HEK293 (cell line): ENCODE data around the gene INPP5A.
A peak's percentile ranks its signal among the peaks of the same experiment; 100 is the strongest.

Experiments
- CTCF ChIA-PET: fragments of 350-600 bp; formaldehyde crosslinking; extraction: SDS; loops from one replicate; lab custom pipeline; 2021; ENCODE audit warnings: antibody characterized with exemption; lab: Yijun Ruan, JAX
- POLR2A ChIA-PET: fragments of 300-600 bp; formaldehyde crosslinking; extraction: SDS; loops from one replicate; lab custom pipeline; 2020; ENCODE audit warnings: antibody characterized with exemption, inconsistent platforms; lab: Yijun Ruan, JAX
- H3K27ac ChIP-seq: fragments of 200-500 bp; sonication (Bioruptor generic); 2 replicates; pipeline ENCODE4 v1.5.1; 2014; ENCODE audit warnings: low read depth, low read length, control low read depth, inconsistent platforms; ENCODE audit errors: extremely low read depth
- H3K36me3 ChIP-seq, 2 experiments: fragments of 200-500 bp in 1 of 2; sonication (Bioruptor generic) in 1 of 2; 1 replicate in 1 of 2; 2 replicates in 1 of 2; pipeline ENCODE4 v1.5.1; 2014 to 2017; ENCODE audit warnings: inconsistent platforms in 2 of 2, low read length in 2 of 2; ENCODE audit not compliant: control insufficient read depth in 2 of 2, insufficient read depth in 1 of 2
- H3K4me1 ChIP-seq: fragments of 200-500 bp; sonication (Bioruptor generic); 2 replicates; pipeline ENCODE4 v1.5.1; 2014; ENCODE audit warnings: mild to moderate bottlenecking, low read length, inconsistent platforms; ENCODE audit not compliant: control insufficient read depth, insufficient read depth
- H3K4me3 ChIP-seq: 2 replicates; pipeline ENCODE4 v1.5.1; 2011; ENCODE audit warnings: low read depth, mild to moderate bottlenecking, control low read depth, low read length, moderate library complexity
- H3K9me3 ChIP-seq: fragments of 200-500 bp; sonication (Bioruptor generic); 2 replicates; pipeline ENCODE4 v1.5.1; 2014; ENCODE audit warnings: low read depth, low read length, inconsistent platforms; ENCODE audit not compliant: control insufficient read depth, insufficient read depth
- KLF1 ChIP-seq: fragments of 450-650 bp; formaldehyde crosslinking; IDR thresholded peaks from 2 replicates; pipeline ENCODE4 v1.5.1; 2016; ENCODE audit warnings: missing biosample characterization, missing genetic modification characterization
- PRDM2 ChIP-seq: fragments of 450-650 bp; formaldehyde crosslinking; IDR thresholded peaks from 2 replicates; pipeline ENCODE4 v1.5.1; 2016; ENCODE audit warnings: missing biosample characterization, missing genetic modification characterization, borderline replicate concordance
- PRDM4 ChIP-seq: fragments of 450-650 bp; formaldehyde crosslinking; IDR thresholded peaks from 2 replicates; pipeline ENCODE4 v1.5.1; 2017; ENCODE audit warnings: missing biosample characterization, missing genetic modification characterization
- REPIN1 ChIP-seq: fragments of 450-650 bp; formaldehyde crosslinking; IDR thresholded peaks from 2 replicates; pipeline ENCODE4 v1.5.1; 2017; ENCODE audit warnings: missing biosample characterization, missing genetic modification characterization, low read depth
- SCRT2 ChIP-seq: fragments of 450-650 bp; formaldehyde crosslinking; IDR thresholded peaks from 2 replicates; pipeline ENCODE4 v1.5.1; 2016; ENCODE audit warnings: missing biosample characterization, missing genetic modification characterization
- ZNF10 ChIP-seq: fragments of 450-650 bp; formaldehyde crosslinking; IDR thresholded peaks from 2 replicates; pipeline ENCODE4 v1.5.1; 2017; ENCODE audit warnings: missing biosample characterization, missing genetic modification characterization
- ZNF214 ChIP-seq: fragments of 450-650 bp; formaldehyde crosslinking; IDR thresholded peaks from 2 replicates; pipeline ENCODE4 v1.5.1; 2017; ENCODE audit warnings: missing biosample characterization, mild to moderate bottlenecking, missing genetic modification characterization, borderline replicate concordance
- ZNF239 ChIP-seq: fragments of 450-650 bp; formaldehyde crosslinking; IDR thresholded peaks from 2 replicates; pipeline ENCODE4 v1.5.1; 2016; ENCODE audit warnings: missing biosample characterization, missing genetic modification characterization
- ZNF791 ChIP-seq: fragments of 450-650 bp; formaldehyde crosslinking; IDR thresholded peaks from 2 replicates; pipeline ENCODE4 v1.5.1; 2016; ENCODE audit warnings: missing biosample characterization, missing genetic modification characterization
- TF ChIP-seq, protein P1 (sequence below): fragments of 450-650 bp; formaldehyde crosslinking; IDR thresholded peaks from 2 replicates; pipeline ENCODE4 v1.5.1; 2017; ENCODE audit warnings: missing biosample characterization, mild to moderate bottlenecking, missing genetic modification characterization, moderate library complexity

Gene INPP5A

GRCh38 chr10:132715776-132716680, 178.4 kb downstream of the INPP5A start:
- Histone ChIP-seq H3K27ac (no peak overlapping the region), H3K4me1 (no peaks in the 10 kb centered on the region), H3K4me3 (no peak overlapping the region)
- TF ChIP-seq REPIN1 (tag by site-specific recombination): no peak
- peak; percentile 66 for TF ChIP-seq SCRT2
- no peak for TF ChIP-seq ZNF791 (tag by site-specific recombination)
- TF ChIP-seq, all 188 proteins: peak for 1
- POLR2A ChIA-PET: interaction anchor here (0.9 kb wide), 1 partner anchor 10 kb away, joined by 3 read pairs; no protein-coding TSS in a partner anchor
- CTCF ChIA-PET: no interaction called here
- Histone ChIP-seq H3K9me3 (no peaks in the 10 kb centered on the region), H3K36me3 (peaks cover 0 to 3% of the 10 kb centered on the region in 2 experiments; a peak in 1 of 3 replicates)

DNA sequence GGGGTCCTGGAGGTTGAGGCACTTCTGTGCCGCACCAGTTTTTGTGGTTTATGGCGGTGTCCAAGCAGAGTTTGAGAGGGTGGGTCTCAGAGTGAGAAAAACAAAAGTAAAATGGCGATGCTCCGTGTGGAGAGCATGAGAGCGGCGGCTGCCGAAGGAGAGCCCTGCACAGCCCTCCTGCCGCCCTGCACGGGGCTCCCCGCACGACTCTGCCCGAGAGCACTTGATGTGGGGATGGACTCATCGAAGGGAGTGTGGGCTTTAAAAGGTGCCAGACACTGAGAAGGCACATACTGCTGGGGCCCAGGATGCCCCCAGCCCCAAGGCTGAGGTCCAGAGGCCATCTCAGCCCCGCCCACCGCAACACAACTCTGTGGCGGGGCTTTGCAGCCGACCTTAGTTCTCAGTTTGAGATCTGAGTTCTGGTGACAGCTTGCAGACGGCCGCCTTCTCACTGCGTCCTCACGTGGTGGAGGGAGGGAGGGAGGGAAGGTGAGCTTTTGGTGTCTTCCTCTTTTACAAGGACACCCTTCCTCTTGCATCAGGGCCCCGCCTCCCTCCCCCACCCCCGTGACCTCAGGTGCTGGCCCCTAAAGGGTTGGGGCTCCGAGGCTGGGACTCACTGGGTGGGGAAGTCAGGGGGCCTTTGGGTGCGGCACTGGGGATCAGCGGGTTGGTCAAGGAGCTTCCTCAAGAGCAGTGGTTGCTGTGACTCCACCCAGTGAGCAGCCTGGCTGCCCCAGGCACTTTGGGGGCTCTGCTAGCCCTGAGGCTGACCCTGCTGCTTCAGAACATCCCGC, 179.3 kb downstream of the INPP5A start:
- Histone ChIP-seq H3K4me1 (no peaks in the 10 kb centered on the region), H3K27ac (no peak overlapping the region), H3K4me3 (no peak overlapping the region), H3K9me3 (no peaks in the 10 kb centered on the region), H3K36me3 (peaks cover 0 to 3% of the 10 kb centered on the region in 2 experiments; a peak in 1 of 3 replicates)
- ChIA-PET POLR2A (interaction anchor here (0.9 kb wide), 1 partner anchor 9 kb away, joined by 3 read pairs; no protein-coding TSS in a partner anchor), CTCF (no interaction called here)
- no peak for TF ChIP-seq PRDM2
- TF ChIP-seq, protein P1, sequence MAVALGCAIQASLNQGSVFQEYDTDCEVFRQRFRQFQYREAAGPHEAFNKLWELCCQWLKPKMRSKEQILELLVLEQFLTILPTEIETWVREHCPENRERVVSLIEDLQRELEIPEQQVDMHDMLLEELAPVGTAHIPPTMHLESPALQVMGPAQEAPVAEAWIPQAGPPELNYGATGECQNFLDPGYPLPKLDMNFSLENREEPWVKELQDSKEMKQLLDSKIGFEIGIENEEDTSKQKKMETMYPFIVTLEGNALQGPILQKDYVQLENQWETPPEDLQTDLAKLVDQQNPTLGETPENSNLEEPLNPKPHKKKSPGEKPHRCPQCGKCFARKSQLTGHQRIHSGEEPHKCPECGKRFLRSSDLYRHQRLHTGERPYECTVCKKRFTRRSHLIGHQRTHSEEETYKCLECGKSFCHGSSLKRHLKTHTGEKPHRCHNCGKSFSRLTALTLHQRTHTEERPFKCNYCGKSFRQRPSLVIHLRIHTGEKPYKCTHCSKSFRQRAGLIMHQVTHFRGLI (tag by site-specific recombination): peak; percentile 87

- TF ChIP-seq PRDM4 (tag by site-specific recombination) (peak; percentile 59; the same call in 1 of the 2 replicates), ZNF214 (tag by site-specific recombination) (no peak), ZNF10 (tag by site-specific recombination) (no peak), ZNF239 (no peak), KLF1 (0 out of 2 replicates have a peak, but pooled peaks have one; percentile 14)
- Histone ChIP-seq H3K4me3 (no peak overlapping the region), H3K9me3 (no peaks in the 10 kb centered on the region), H3K4me1 (no peaks in the 10 kb centered on the region), H3K36me3 (no peaks in the 10 kb centered on the region), H3K27ac (no peak overlapping the region)
- ChIA-PET CTCF (no interaction called here), POLR2A (no interaction called here)
Observed at GRCh38 chr10:132721725-132722124, 184.1 kb downstream of the INPP5A start.
